Skin epidermis (tissue), 12 donors: Measurements from ENCODE around the gene PITPNM3.

ENCODE experiments used
- H3K27ac ChIP-seq, 21 experiments: fragments of 200-600 bp; sonication (generic) in 11 of 21; one replicate each; pipeline ENCODE4 v1.5.0; 2020; ENCODE audit warnings: mild to moderate bottlenecking in 3 of 21, inconsistent platforms in 2 of 21, moderate library complexity in 2 of 21
- H3K4me3 ChIP-seq, 7 experiments: fragments of 200-600 bp; sonication (generic) in 2 of 7; one replicate each; pipeline ENCODE4 v1.5.0; 2020; ENCODE audit warnings: inconsistent platforms in 2 of 7, mild to moderate bottlenecking in 2 of 7, moderate library complexity in 1 of 7

PITPNM3 gene

DNA sequence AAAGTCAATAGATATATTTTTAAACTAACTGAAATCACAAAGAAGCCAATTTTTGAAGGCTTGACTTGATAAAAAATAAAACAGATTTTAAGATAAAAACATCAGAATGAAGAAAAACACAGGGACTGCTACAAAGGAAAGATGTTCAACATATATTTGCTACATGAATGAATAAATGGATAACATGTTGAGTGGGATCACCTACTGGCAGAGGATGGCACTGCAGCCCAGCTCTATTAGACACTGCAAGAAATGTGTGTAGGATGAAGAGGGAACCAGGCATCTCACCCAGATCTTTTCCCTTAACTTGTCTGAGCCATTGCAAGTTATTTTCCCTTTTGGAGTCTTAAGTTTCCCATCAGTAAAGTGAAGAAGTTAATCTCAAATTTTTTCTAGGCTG lies 125.6 kb downstream of the PITPNM3 start:
- no peak overlapping the region for H3K27ac ChIP-seq
- H3K4me3 ChIP-seq = no peak overlapping the region

- Histone ChIP-seq H3K27ac (no peak overlapping the region), H3K4me3 (no peak overlapping the region)
These were observed 127.1 kb downstream of the PITPNM3 start for GRCh38 chr17:6429266-6429665.

GRCh38 chr17:6428207-6428965 lies 128.0 kb downstream of the PITPNM3 start:
- no peak overlapping the region for H3K27ac ChIP-seq

GRCh38 chr17:6427279-6427781 lies 129.0 kb downstream of the PITPNM3 start:
- H3K4me3 ChIP-seq = no peak overlapping the region
- no peak overlapping the region for H3K27ac ChIP-seq

More at GRCh38 chr17:6428207-6428965, 128.0 kb downstream of the PITPNM3 start:
- H3K4me3 ChIP-seq = no peak overlapping the region

DNA sequence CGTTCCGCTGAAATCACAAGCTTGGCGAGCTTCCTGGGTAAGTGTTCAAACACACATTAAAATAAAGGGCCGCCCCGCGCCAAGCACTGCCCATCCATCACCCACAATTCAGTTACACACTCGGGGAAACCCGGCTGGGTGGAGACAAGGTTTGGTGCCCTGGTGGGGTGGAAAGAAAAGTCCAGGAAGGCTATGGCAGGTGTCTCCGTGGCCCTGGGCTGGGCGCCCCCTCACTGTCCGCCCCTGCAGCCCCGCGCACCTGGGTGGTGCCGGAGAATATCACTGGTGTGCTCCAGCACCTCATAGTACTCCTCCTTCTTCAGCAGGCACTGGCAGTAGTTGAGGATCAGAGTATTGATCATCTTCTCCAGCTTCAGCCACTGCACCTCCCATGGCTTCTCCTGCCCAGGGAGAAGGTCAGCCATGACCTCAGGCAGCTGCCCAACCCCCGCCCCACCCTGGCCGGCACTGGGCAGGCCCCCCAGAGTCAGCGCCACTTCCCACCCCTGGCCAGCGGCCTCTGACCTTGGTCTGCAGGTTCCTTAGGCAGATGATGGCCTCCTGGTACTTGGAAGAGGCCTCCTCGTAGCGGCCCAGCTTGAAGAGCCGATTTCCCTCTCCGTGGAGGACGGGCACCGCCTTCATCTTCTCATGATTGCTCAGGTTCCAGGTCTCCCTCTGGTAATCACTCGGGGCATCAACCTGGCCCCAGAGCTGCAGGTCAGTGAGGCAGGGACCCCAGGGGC lies 129.8 kb downstream of the PITPNM3 start:
- Histone ChIP-seq H3K4me3 (no peak overlapping the region), H3K27ac (no peak overlapping the region)

- Histone ChIP-seq H3K27ac (no peak overlapping the region), H3K4me3 (no peak overlapping the region)
These were observed 130.9 kb downstream of the PITPNM3 start for GRCh38 chr17:6425407-6425806.

GRCh38 chr17:6423931-6424330 lies 132.4 kb downstream of the PITPNM3 start:
- Histone ChIP-seq H3K27ac (no peak overlapping the region), H3K4me3 (no peak overlapping the region)

- no peak overlapping the region for H3K4me3 ChIP-seq
- H3K27ac ChIP-seq = no peak overlapping the region
These were observed 133.6 kb downstream of the PITPNM3 start for GRCh38 chr17:6422654-6423241.

DNA sequence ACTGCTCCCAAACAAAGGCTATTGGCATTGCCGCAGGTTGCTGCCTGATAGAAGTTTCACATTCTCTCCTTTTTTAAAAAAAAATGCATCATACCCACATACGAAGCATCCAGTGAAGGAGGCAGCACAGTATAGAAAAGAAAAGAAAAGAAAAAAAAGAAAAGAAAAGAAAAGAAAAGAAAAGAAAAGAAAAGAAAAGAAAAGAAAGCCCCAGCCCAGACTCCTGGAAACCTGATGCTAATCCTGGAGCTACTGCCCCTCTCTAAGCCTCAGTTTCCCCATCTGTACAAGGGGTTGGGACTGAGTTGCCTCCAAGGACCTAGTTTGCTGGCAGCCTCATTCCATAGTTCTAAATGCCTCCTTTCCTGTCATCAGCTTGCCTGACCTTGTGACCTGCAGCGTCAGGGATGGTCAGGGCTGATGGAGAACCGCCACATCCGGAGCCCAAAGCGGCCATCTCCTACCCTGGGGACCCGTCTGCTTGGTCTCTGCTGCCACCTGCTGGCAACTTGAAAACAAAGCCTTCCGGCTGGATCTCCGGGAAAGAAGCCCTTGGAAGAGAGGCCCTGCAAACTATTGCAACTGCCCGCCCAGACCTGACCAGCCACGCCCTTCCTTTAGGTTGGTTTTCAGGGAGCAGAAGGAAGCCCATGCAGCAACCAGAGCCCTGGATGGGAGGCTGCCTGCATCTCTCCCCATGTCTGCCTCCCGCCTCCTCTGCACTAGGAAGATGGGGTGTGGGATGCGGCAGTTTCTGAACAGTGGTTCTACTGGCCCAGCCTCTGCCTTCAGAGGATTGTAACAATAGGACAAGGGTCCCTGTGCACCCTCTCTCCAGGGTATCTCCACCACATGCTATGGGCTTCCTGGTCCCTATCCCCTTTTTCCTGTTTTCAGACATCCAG lies 134.4 kb downstream of the PITPNM3 start:
- H3K4me3 ChIP-seq = no peak overlapping the region
- H3K27ac ChIP-seq = no peak overlapping the region

- no peak overlapping the region for H3K27ac ChIP-seq
These were observed 136.1 kb downstream of the PITPNM3 start for GRCh38 chr17:6420173-6420641.

GRCh38 chr17:6415616-6416015 lies 140.7 kb downstream of the PITPNM3 start:
- Histone ChIP-seq H3K27ac (no peak overlapping the region), H3K4me3 (no peak overlapping the region)

More at GRCh38 chr17:6420173-6420641, 136.1 kb downstream of the PITPNM3 start:
- no peak overlapping the region for H3K4me3 ChIP-seq

GRCh38 chr17:6413065-6413464 lies 143.3 kb downstream of the PITPNM3 start:
- Histone ChIP-seq H3K27ac (no peak overlapping the region), H3K4me3 (no peak overlapping the region)

DNA sequence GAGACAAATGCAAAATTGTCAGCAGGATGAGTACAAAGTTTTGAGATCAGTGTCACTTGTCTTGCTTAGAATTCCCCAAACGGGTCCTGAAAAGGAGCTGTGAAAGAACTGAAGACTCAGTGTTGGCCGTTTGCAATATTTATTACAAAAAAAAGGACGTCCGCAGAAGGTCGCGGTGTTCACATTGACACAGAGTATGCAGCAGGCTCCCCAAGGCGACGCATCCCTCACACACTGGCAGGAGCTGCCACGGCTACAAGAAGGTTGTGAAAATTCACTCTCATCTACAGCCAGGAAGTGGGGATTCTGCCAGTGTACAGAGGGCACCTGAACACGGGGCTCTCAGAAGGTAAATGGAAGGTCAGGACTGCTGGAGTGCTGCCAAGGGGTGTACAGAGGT lies 147.6 kb downstream of the PITPNM3 start:
- H3K27ac ChIP-seq = no peak overlapping the region

GRCh38 chr17:6408276-6408675 lies 148.1 kb downstream of the PITPNM3 start:
- Histone ChIP-seq H3K27ac (no peak overlapping the region), H3K4me3 (no peak overlapping the region)

More for the DNA sequence above, 147.6 kb downstream of the PITPNM3 start:
- no peak overlapping the region for H3K4me3 ChIP-seq

GRCh38 chr17:6402258-6402657 lies 154.1 kb downstream of the PITPNM3 start:
- H3K27ac ChIP-seq = no peak overlapping the region
- H3K4me3 ChIP-seq = no peak overlapping the region
